NCI-H69 (cell line): ENCODE results near the gene ZNF280B.
A peak's percentile ranks its signal among the peaks of the same experiment; 100 is the strongest.
"Not testable (repeated sequence)": the region's sequence is repeated elsewhere in the genome, so short reads cannot be mapped to it uniquely, and the experiment has no call there.

ENCODE experiments used
- DNase-seq: peaks from one replicate; lab custom pipeline; 2025; lab: John Stamatoyannopoulos, UW

The ZNF280B gene

DNA sequence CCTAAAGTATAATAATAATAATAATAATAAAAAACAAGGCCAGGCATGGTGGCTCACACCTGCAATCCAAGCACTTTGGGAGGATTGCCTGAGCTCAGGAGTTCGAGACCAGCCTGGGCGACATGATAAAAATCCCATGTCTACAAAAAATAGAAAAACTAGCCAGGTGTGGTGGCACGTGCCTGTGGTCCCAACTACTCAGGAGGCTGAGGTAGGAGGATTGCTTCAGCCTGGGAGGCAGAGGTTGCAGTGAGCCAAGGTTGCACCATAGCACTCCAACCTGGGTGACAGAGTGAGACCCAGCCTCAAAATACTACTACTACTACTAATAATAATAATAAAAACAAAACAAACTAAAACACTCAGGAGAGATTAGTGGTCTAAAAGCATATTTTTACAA lies 27.1 kb upstream of the ZNF280B start:
- no peak for DNase-seq

DNA sequence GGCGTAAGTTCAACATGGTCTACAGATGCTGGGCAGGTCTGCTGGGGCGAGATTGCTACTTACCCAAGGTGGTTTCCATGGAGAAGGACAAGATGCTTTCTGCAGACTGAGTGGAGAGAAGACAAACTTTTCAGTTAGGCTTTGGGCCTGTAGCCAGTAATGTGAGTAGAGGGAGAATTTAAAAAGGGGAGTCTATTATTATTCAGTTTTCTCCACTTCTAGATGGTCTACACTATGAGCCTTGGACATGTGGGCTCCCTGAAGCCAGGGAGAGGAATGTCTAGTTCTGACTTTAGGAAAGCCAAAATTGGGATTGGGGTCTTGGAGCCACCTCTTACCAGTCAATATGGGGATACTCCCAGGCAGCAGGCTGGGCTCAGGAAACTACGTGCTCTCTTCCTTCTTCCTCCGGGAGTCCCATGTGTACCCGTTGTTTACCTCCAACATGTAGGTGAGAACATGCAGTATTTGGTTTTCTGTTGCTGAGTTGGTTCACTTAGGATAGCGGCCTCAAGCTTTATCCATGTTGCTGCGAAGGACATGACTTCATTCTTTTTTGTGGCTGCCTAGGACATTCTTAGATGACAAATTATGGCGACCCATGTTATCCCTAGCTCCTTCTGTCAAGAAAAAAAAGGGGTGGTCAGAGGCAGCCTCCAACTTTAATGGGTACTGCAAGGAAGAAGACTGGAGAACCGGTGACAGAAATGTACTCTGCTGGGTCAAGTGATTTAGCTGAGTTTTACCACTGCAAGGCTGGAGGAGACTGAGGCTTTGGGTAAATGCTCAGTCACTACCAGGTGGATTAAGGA lies 26.3 kb upstream of the ZNF280B start:
- DNase-seq: no peak

DNA sequence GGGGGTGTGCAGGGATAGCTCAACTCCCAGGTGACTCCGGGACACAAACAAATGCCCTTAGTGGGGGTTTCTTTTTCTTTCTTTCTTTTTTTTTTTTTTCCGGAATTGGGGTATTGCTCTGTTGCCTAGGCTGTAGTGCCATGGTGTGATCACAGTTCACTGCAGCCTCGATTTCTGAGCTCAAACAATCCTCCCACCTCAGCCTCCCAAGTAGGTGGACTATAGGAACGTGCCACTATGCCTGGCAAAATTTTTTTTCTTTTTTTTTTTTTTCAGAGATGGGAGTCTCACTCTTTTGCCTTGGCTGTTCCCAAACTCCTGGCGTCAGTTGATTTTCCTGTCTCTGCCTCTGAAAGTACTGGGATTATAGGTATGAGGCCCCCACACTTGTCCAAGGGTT lies 25.3 kb upstream of the ZNF280B start:
- no peak for DNase-seq

DNA sequence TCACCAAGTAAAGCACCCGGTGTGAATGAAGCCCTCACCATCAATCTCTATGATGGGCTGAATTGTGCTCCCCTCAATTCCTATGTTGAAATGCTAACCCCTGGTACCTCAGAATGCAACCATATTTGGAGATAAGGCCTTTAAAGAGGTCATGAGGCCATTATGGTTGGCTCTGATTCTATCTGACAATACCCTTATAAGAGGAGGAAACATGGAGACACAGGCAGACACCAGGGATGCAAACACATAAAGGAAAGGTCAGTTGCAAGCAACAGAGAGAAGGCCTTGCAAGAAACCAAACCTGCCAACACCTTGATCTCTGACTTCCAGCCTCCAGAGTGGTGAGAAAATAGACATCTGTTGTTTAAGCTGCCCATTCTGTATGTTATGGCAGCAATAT lies 24.9 kb upstream of the ZNF280B start:
- no peak for DNase-seq

DNA sequence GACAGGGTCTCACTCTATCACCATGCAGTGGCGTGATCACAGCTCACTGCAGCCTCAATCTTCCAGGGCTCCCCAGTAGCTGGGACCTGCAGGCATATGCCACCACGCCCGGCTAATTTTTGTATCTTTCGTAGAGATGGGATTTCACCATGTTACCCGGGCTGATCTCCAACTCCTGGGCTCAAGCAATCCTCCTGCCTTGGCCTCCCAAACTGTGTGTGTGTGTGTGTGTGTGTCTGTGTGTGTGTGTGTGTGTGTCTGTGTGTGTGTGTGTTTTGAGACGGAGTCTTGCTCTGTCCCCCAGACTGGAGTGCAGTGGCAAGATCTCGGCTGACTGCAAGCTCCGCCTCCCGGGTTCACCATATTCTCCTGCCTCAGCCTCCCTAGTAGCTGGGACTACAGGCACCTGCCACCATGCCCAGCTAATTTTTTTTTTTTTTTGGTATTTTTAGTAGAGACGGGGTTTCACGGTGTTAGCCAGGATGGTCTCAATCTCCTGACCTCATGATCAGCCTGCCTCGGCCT lies 24.1 kb upstream of the ZNF280B start:
- DNase-seq: not testable (repeated sequence)

DNA sequence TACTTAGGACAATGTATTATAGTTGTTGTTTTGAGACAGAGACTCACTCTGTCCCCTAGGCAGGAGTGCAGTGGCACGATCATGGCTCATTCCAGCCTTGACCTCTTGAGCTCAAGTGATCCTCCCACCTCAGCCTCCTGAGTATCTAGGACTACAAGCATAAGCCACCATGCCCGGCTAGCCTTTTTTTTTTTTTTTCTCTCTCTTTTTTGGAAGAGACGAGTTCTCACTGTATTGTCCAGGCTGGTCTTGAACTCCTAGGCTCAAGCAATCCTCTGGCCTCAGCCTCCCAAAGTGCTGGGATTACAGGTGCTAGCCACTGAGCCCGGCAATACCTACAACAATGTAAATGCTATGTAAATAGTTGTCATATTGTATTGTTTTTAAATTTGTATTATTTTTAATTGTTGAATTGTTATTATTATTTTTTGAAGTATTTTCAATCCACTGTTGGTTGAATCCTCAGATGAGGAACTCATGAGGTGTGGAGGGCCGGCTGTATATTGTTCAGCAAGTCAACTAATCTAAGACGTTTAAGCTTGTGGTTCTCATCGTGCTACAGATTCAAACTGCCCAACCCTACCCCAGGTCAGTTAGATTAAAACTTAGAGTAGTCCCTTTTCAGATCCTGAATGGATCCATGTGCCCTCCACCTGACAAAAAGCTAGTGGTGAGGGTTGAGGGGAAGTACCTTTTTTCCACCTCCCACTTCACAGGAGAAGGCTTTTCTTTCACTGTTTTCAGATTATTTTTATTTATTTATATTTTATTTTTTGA lies 23.4 kb upstream of the ZNF280B start:
- no peak for DNase-seq

DNA sequence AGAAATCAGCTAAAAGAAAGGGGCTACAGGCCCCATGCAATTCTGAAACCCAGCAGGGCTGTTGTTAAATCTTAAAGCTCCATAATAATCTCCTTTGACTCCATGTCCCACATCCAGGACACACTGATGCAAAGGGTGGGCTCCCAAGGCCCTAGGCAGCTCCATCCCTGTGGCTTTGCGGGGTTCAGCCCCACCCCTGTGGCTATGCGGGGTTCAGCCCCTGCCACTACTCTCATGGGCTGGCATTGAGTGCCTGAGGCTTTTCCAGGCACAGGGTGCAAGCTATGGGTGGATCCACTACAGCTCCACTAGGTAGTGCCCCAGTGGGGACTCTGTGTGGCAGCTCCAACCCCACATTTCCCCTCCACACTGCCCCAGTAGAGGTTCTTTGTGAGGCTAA lies 20.2 kb upstream of the ZNF280B start:
- DNase-seq: no peak

DNA sequence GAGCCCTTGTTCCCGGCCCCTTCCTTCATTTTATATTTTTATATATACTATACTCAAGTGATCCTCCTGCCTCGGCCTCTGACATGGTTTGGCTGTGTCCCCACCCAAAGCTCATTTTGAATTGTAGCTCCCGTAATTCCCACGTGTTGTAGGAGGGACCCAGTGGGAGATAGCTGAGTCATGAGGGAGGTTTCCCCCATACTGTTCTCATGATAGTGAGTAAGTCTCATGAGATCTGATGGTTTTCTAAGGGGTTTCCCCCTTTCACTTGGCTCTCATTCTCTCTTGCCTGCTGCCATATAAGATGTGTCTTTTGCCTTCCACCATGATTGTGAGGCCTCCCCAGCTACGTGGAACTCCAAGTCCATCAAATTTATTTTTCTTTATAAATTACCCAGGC lies 18.8 kb upstream of the ZNF280B start:
- no peak for DNase-seq

DNA sequence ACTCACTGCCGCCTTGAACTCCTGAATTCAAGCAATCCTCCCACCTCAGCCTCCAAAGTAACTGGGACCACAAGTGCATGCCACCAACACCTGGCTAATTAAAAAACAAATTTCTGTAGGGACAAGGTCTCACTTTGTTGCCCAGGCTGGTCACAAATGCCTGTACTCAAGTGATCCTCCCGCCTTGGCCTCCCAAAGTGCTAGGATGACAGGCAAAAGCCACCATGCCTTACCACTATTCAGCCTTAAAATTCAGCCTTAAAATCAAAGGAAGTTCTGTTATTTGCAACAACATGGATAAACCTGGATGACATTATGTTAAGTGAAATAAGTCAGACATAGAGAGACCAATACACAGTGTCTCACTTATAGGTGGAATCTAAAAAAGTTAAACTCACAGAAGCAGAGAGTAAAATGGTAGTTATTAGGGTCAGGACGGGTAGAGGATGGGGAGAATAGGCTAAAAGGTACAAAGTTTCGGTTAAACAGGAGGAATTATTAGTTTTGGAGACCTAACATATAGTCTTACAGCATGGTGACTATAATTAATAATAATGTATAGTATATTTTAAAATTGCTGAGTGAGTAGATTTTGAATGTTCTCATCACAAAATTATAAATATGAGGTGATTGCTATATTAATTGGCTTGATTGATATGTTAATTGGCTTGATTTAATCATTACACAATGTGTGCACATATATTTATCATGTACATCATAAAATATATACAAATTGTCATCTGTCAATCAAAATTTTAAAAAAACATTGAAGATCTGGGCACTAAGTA lies 17.8 kb upstream of the ZNF280B start:
- no peak for DNase-seq

DNA sequence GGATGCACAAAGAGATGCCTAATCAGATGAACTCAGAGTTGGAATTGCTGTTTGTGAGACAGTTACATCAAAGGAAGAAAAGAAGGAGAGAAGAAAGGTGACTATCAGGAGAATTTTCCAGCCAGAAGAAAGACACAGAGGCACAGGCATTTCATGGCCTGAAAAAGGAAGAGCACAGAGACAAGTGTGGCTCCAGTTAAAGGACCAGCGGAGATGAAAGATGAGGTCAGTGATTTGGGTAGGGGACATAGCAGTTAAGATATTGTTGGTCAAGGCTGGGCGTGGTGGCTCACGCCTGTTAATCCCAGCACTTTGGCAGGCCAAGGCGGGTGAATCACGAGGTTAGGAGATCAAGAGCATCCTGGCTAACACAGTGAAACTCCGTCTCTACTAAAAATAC lies 15.0 kb upstream of the ZNF280B start:
- DNase-seq: no peak

DNA sequence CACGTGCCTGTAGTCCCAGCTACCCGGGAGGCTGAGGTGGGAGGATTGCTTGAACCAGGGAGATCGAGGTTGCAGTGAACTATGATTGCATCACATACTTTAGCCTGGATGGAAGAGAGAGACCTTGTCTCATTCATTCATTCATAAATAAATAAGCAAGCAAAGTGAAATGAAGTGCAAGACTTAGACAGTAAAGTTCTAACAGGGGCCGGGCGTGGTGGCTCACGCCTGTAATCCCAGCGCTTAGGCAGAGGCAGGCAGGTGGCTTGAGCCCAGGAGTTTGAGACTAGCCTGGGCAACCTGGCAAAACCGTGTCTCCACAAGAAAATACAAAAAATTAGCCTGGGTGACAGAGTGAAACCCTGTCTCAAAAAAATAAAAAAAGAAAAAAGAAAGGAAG lies 13.1 kb upstream of the ZNF280B start:
- no peak for DNase-seq

DNA sequence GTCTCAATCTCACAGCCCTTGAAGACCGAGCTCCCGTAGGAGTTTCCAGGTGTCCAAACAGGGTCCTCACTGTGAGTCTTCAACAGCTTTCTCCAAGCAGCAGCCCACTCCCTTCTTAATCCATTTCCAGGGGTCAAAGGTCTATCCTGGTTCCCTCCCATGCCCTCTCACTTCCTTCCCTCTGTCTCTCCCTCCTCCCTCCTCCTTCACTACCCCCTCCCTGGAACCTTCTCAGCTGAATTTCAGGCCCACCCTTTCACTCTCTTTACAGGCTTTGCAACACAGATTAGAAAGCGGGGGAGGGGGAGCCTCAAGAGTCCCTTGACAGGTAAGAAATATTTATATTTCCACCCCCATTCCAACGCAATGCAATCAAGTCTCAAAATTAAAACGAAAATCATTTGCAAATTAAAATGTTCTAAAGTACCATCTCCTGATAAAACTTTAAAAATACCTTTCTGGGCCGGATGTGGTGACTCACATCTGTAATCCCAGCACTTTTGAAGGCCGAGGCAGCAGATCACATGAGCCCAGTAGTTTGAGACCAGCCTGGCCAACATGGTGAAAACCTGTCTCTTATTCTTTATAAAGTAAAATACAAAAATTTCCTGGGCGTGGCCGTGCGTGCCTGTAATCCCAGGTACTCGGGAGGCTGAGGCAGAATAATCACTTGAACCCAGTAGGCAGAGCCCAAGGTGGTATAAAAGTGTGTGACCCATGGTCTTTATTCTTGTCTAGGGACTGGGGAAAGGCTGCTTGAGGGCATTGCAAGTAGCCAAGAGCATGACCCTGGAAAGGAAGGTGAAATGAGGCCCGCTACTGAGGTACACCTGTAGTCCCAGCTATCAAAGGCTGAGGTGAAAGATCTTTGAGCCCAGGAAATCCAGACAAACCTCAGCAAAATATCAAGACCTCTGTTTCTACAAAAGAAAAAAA lies 12.4 kb upstream of the ZNF280B start:
- DNase-seq: no peak

DNA sequence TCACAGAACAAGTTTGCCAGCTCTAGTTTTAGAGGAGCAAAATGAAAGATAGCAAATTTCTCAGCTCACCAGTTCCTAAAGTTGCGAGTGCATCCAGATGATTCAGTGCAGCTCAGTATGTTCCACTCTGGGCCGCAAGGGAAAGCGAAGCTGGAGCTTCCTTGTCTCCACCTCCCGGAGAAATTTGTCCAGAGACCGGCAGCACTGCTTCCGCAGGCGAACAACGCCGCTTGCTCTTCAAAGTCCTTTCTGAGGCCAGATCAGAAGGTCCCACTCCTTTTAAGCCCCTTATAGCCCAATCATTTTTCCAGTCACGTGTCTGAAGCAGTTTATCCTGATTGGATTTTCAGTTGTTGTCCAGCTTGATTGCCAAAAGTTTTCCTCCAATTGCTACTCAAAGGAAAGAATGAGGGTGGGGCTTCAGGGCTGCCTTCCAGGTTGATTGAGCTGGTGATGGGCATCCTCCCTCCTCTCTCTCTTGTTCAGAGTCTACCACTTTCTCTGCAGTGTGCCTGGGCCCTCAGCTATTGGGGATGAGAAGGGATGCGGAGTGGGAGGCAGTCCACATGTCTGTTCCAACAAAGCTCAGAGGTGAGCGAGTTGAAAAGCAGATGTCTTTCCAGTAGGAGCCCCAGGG lies 11.6 kb upstream of the ZNF280B start, which contains the start of gene ZNF280A:
ZNF280A (minus strand) TSS at position 251 of the 637 bp plus-strand sequence. CDS start 4,640 bp downstream, outside the sequence.
- DNase-seq: peak; percentile 78

DNA sequence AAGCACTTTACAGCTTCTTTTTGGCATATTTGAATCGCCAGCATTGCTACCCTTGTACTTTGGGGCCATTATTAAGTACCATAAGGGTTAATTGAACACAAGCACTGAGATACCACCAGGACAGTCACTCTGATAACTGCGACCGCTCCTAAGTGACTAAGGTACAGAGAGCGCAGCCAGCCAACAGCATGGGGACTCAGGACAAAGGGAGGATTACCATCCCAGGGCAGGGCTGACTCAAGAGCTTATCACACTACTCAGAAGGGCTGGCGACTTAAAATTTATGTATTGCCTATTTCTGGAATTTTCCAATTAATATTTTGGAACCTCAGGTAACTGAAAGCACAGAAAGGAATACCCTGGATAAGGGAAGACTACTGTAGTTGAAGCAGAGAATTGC lies 11.0 kb upstream of the ZNF280B start:
- peak; percentile 21 for DNase-seq

DNA sequence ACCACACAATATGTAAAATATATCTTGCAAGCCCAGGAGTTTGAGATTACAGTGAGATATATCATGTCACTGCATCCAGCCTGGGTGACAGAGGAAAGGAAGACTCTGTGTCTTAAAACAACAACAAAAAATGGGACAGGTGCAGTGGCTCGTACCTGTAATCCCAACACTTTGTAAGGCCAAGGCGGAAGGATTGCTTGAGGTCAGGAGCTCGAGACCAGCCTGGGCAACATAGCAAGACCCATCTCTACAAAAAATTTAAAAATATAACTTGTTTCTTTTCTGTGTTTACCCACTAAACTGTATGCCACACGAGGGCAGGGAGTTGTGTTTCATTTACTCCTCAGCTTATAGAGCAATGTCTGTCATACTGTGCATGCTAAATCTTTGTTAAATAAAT lies 8.4 kb upstream of the ZNF280B start:
- no peak for DNase-seq

DNA sequence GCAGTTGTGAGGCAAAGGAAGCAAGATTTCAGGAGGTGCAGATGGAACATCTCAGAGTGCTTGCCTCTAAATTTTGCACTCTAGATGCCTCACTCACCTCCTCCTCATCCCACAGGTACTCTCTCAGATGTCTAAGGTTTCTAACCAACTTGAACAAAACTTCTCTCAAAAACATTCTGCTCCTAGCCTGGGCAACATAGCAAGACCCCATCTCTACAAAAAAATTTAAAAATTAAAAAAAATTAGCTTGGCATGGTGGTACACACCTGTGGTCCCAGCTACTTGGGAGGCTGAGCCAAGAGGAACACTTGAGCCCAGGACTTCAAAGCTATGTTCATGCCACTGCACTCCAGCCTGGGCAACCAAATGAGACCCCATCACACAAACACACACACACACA lies 7.3 kb upstream of the ZNF280B start:
- no peak for DNase-seq

DNA sequence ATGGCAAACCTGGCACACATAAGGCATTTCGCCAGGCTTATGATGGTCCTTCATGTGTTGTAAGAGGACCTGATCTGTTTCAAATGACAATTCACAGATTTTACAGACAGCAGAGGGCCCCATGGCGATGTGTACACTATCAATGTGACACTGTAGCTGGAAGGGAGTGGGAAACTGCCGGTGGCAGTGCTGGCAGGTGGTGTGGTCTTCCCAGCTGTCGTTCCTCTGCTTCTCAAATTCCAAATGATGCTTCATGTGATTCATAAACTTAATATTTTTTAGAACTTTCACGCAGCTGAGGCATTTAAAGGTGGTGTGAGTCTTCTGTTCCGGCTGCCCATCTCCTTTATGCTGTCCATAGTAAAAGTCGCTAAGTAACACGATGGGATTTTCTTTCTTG lies 5.9 kb upstream of the ZNF280B start:
- peak; percentile 9 for DNase-seq

DNA sequence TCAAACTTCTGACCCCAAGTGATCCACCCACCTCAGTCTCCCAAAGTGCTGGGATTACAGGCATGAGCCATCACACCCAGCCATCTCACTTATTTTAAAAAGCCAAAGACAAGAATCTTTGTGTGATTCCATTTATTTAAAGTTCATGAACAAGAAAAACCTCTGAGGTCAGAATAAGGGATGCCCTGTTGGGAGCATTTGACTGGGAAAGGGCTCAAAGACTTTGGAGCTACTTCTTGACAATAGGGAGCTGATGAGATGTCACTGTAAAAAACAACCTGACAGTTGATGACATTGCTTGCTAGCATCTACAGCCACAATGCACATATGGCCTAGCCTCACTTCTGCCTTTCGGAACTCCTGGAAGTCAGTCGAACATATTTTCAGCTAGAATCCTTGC lies 5.1 kb upstream of the ZNF280B start:
- DNase-seq: no peak

DNA sequence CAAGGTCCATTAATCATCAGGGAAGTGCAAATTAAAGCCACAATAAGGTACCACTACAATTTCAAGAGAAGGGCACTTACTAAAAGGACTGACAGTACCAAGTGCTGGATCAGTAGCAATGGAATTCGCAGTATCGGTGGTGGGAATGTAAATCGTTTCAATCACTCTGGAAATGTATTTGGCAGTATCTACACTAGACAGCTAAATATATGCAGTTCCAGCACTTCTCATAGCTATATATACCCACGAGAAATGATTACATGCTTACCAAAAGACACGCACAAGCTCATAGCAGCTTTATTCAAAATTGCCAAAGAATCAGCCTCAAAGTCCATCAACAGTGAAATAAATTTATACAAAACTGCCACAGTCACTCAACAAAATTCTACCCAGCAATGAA lies 4.4 kb upstream of the ZNF280B start:
- DNase-seq: no peak

DNA sequence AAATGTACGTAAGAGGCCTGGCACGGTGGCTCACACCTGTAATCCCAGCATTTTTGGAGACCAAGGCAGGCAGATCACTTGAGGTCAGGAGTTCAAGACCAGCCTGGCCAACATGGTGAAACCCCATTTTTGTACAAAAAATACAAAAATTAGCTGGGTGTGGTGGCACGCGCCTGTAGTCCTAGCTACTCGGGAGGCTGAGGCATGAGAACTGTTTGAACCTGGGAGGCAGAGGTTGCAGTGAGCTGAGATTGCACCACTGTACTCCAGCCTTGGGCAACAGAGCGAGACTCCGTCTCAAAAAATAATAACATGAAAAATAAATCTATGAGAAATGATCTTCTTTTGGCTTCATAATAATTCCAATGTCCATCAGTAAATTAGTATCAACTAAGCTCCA lies 2.3 kb upstream of the ZNF280B start:
- DNase-seq: not testable (repeated sequence)

DNA sequence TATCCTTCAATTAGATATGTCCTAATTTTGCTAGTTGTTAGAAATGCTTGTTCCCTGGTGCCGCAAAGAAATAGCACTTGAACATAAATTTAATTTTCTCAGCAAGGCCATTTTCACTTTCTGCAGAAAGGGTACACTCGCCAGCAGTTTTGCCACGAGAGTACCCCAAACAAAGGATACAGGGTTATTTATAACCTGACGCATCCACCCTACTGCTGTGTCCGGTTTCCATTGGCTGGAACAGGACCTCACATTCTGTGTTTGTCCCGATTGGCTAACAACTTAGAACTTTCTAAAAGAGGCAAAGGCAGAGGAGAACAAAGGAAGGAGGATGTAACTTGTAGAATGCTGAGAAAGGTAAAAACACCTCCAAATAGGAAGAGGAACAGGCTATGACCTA lies 1.4 kb upstream of the ZNF280B start:
- not testable (repeated sequence) for DNase-seq
